HepG2 (cell line): Measurements from ENCODE around the gene CDC14B. TPM values are rescaled to one million over a fixed set of nuclear protein-coding genes. Genes with fewer than 3 reads are reported as not detected.
A peak's percentile ranks its signal among the peaks of the same experiment; 100 is the strongest.

Experiments used
- ARID5B ChIP-seq: IDR thresholded peaks from 2 replicates; pipeline ENCODE4 v1.4.0; 2020; ENCODE audit warnings: mild to moderate bottlenecking, missing genetic modification reagents
- EED ChIP-seq: sonication (generic); formaldehyde crosslinking; IDR thresholded peaks from 2 replicates; pipeline ENCODE4 v1.5.0; 2020; ENCODE audit warnings: mild to moderate bottlenecking, missing genetic modification reagents
- EHMT2 ChIP-seq: fragments of 200-600 bp; sonication (generic); IDR thresholded peaks from 2 replicates; pipeline ENCODE4 v1.7.0; 2017; ENCODE audit warnings: antibody characterized with exemption, low read depth, low read length, borderline replicate concordance
- ELF3 ChIP-seq: IDR thresholded peaks from 2 replicates; pipeline ENCODE4 v1.6.1; 2016; ENCODE audit warnings: missing genetic modification reagents, missing compliant biosample characterization
- FOSL1 ChIP-seq: sonication (generic); formaldehyde crosslinking; IDR thresholded peaks from 2 replicates; pipeline ENCODE4 v1.9.0; 2021; ENCODE audit warnings: missing genetic modification reagents, borderline replicate concordance
- MAFF ChIP-seq: IDR thresholded peaks from 2 replicates; pipeline ENCODE4 v1.6.1; 2011; ENCODE audit warnings: low read depth, low read length, improper control_type of control experiment
- MTA3 ChIP-seq: sonication (generic); formaldehyde crosslinking; IDR thresholded peaks from 2 replicates; pipeline ENCODE4 v1.4.0; 2020; ENCODE audit warnings: missing genetic modification reagents
- PAF1 ChIP-seq: IDR thresholded peaks from 2 replicates; pipeline ENCODE4 v1.6.1; 2016; ENCODE audit warnings: missing genetic modification reagents, missing compliant biosample characterization
- PITX1 ChIP-seq: sonication (generic); formaldehyde crosslinking; IDR thresholded peaks from 2 replicates; pipeline ENCODE4 v1.5.1; 2020; ENCODE audit warnings: mild to moderate bottlenecking, missing genetic modification reagents
- RFX5 ChIP-seq: IDR thresholded peaks from 2 replicates; pipeline ENCODE4 v1.6.1; 2011; ENCODE audit warnings: low read depth, low read length, improper control_type of control experiment
- RFXANK ChIP-seq: IDR thresholded peaks from 2 replicates; pipeline ENCODE4 v1.6.1; 2016
- SAFB2 ChIP-seq: sonication (generic); formaldehyde crosslinking; IDR thresholded peaks from 2 replicates; pipeline ENCODE4 v1.5.1; 2020; ENCODE audit warnings: missing genetic modification reagents, low read depth, mild to moderate bottlenecking, borderline replicate concordance
- SIN3A ChIP-seq: IDR thresholded peaks from 2 replicates; pipeline ENCODE4 v1.6.1; 2011; ENCODE audit warnings: low read depth, mild to moderate bottlenecking, control low read depth, low read length, borderline replicate concordance
- STAT5B ChIP-seq: sonication (generic); formaldehyde crosslinking; IDR thresholded peaks from 2 replicates; pipeline ENCODE4 v1.4.0; 2020; ENCODE audit warnings: missing genetic modification reagents
- U2AF1 ChIP-seq: fragments of 200-400 bp; formaldehyde crosslinking; optimal IDR thresholded peaks from 2 replicates; pipeline ENCODE3; 2017; ENCODE audit warnings: mild to moderate bottlenecking, low read depth, low read length
- WIZ ChIP-seq: sonication (generic); formaldehyde crosslinking; IDR thresholded peaks from 2 replicates; pipeline ENCODE4 v1.5.1; 2020; ENCODE audit warnings: mild to moderate bottlenecking, missing genetic modification reagents
- ZFP41 ChIP-seq: sonication (generic); formaldehyde crosslinking; IDR thresholded peaks from 2 replicates; pipeline ENCODE4 v1.4.0; 2020; ENCODE audit warnings: mild to moderate bottlenecking, missing genetic modification reagents, borderline replicate concordance
- ZNF101 ChIP-seq: sonication (generic); formaldehyde crosslinking; IDR thresholded peaks from 2 replicates; pipeline ENCODE4 v1.4.0; 2020; ENCODE audit warnings: mild to moderate bottlenecking, low read depth, missing genetic modification reagents, borderline replicate concordance
- ZNF337 ChIP-seq: sonication (generic); formaldehyde crosslinking; IDR thresholded peaks from 2 replicates; pipeline ENCODE4 v1.5.1; 2020; ENCODE audit warnings: missing genetic modification reagents, low read depth, mild to moderate bottlenecking, borderline replicate concordance
- ZNF432 ChIP-seq: sonication (generic); formaldehyde crosslinking; IDR thresholded peaks from 2 replicates; pipeline ENCODE4 v1.5.0; 2020; ENCODE audit warnings: missing genetic modification reagents, mild to moderate bottlenecking, borderline replicate concordance
- ZNF549 ChIP-seq: sonication (generic); formaldehyde crosslinking; IDR thresholded peaks from 2 replicates; pipeline ENCODE4 v1.5.0; 2020; ENCODE audit warnings: missing genetic modification reagents
- ZNF557 ChIP-seq: sonication (generic); formaldehyde crosslinking; IDR thresholded peaks from 2 replicates; pipeline ENCODE4 v1.4.0; 2020; ENCODE audit warnings: missing genetic modification reagents
- ZNF766 ChIP-seq: sonication (generic); formaldehyde crosslinking; IDR thresholded peaks from 2 replicates; pipeline ENCODE4 v1.5.0; 2020; ENCODE audit warnings: missing genetic modification reagents, borderline replicate concordance
- polyA plus RNA-seq, 8 experiments: library from polyadenylated mRNA; depleted of rRNA in 3 of 8; stranded (reverse) in 7 of 8; unstranded in 1 of 8; fragments of >200 nt; fragmentation: Illumina TruSeq in 4 of 8; extraction: Trizol in 4 of 8; gene quantifications; 2 replicates each; pipeline versions ENCODE4 v1.2.1 to v1.2.3, GENCODE V29; 2011 to 2016; ENCODE audit warnings: low read depth in 4 of 8, missing spikeins in 1 of 8, mixed read lengths in 1 of 8; ENCODE audit not compliant: insufficient read depth in 1 of 8
- total RNA-seq, 5 experiments: library from RNA; depleted of rRNA; stranded (reverse); fragments of >200 nt; fragmentation: Illumina TruSeq; extraction: Trizol; gene quantifications; 2 replicates each; pipeline ENCODE4 v1.2.3, GENCODE V29; 2016; ENCODE audit warnings: low read depth in 1 of 5
- TF ChIP-seq, protein P1 (sequence below): sonication (generic); formaldehyde crosslinking; IDR thresholded peaks from 2 replicates; pipeline ENCODE4 v1.4.0; 2020; ENCODE audit warnings: mild to moderate bottlenecking, low read depth, missing genetic modification reagents
- TF ChIP-seq, protein P2 (sequence below): sonication (generic); formaldehyde crosslinking; IDR thresholded peaks from 2 replicates; pipeline ENCODE4 v1.4.0; 2020; ENCODE audit warnings: missing genetic modification reagents

The CDC14B gene
- total and polyA plus RNA-seq, 2 of the 13 experiments (the other 11 are each of a cell fraction or from before 2014, with no cell fraction given), result 25.8 to 33.3 TPM

- TF ChIP-seq ARID5B (no peak), RFX5 (no peak), ZFP41 (no peak), ZNF766 (CRISPR knock-in tag) (no peak), ZNF557 (no peak), EED (CRISPR knock-in tag) (peak; percentile 29; the same call in 1 of the 2 replicates), ZNF337 (CRISPR knock-in tag) (no peak), ZNF432 (CRISPR knock-in tag) (no peak), ZNF101 (CRISPR knock-in tag) (no peak), SIN3A (0 out of 2 replicates have a peak, but pooled peaks have one; percentile 33), RFXANK (no peak), PAF1 (no peak), PITX1 (CRISPR knock-in tag) (no peak), SAFB2 (CRISPR knock-in tag) (no peak), EHMT2 (no peak), STAT5B (CRISPR knock-in tag) (no peak), WIZ (CRISPR knock-in tag) (no peak), ELF3 (CRISPR knock-in tag) (no peak), MAFF (no peak), ZNF549 (no peak), U2AF1 (no peak), MTA3 (CRISPR knock-in tag) (no peak), FOSL1 (no peak)
- TF ChIP-seq, protein P1, sequence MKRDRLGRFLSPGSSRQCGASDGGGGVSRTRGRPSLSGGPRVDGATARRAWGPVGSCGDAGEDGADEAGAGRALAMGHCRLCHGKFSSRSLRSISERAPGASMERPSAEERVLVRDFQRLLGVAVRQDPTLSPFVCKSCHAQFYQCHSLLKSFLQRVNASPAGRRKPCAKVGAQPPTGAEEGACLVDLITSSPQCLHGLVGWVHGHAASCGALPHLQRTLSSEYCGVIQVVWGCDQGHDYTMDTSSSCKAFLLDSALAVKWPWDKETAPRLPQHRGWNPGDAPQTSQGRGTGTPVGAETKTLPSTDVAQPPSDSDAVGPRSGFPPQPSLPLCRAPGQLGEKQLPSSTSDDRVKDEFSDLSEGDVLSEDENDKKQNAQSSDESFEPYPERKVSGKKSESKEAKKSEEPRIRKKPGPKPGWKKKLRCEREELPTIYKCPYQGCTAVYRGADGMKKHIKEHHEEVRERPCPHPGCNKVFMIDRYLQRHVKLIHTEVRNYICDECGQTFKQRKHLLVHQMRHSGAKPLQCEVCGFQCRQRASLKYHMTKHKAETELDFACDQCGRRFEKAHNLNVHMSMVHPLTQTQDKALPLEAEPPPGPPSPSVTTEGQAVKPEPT (CRISPR knock-in tag), result no peak
- TF ChIP-seq, protein P2, sequence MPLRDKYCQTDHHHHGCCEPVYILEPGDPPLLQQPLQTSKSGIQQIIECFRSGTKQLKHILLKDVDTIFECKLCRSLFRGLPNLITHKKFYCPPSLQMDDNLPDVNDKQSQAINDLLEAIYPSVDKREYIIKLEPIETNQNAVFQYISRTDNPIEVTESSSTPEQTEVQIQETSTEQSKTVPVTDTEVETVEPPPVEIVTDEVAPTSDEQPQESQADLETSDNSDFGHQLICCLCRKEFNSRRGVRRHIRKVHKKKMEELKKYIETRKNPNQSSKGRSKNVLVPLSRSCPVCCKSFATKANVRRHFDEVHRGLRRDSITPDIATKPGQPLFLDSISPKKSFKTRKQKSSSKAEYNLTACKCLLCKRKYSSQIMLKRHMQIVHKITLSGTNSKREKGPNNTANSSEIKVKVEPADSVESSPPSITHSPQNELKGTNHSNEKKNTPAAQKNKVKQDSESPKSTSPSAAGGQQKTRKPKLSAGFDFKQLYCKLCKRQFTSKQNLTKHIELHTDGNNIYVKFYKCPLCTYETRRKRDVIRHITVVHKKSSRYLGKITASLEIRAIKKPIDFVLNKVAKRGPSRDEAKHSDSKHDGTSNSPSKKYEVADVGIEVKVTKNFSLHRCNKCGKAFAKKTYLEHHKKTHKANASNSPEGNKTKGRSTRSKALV (CRISPR knock-in tag), result no peak
These were observed 35.0 kb upstream of the CDC14B start (continued) for GRCh38 chr9:96654450-96655197.
